Suprapubic skin (tissue), 4 donors: ENCODE data around the gene EDN1. TPM values are rescaled to one million over a fixed set of nuclear protein-coding genes. Genes with fewer than 3 reads are reported as not detected.

ENCODE experiments used
- DNase-seq, 2 donors: peaks; one replicate each; pipeline ENCODE4 v3.0.0-alpha.2; 2019; ENCODE audit warnings: low spot score in 2 of 2
- H3K27ac ChIP-seq: fragments of 200-600 bp; sonication (generic); one replicate; pipeline ENCODE4 v1.5.1; 2019
- H3K27me3 ChIP-seq: fragments of 200-600 bp; sonication (generic); one replicate; pipeline ENCODE4 v1.5.1; 2019
- H3K36me3 ChIP-seq: fragments of 200-600 bp; sonication (generic); one replicate; pipeline ENCODE4 v1.5.1; 2019
- H3K4me1 ChIP-seq: fragments of 200-600 bp; sonication (generic); one replicate; pipeline ENCODE4 v1.5.1; 2019
- H3K4me3 ChIP-seq: fragments of 200-600 bp; sonication (generic); one replicate; pipeline ENCODE4 v1.5.1; 2019; ENCODE audit warnings: mild to moderate bottlenecking
- H3K9me3 ChIP-seq: fragments of 200-600 bp; sonication (generic); one replicate; pipeline ENCODE4 v1.5.1; 2019
- CTCF ChIP-seq, 2 donors: fragments of 200-600 bp in 1 of 2; fragments of 450-650 bp in 1 of 2; sonication (generic) in 1 of 2; IDR thresholded peaks; one replicate each; pipeline ENCODE4 v1.5.1; 2016 to 2019; ENCODE audit warnings: antibody characterized with exemption in 2 of 2, mild to moderate bottlenecking in 1 of 2, moderate library complexity in 1 of 2
- EP300 ChIP-seq: sonication (generic); formaldehyde crosslinking; IDR thresholded peaks from one replicate; pipeline ENCODE4 v1.6.1; 2017; ENCODE audit warnings: antibody characterized with exemption
- POLR2A ChIP-seq, 2 donors: fragments of 450-650 bp; IDR thresholded peaks; one replicate each; pipeline ENCODE4 v1.6.1; 2017; ENCODE audit warnings: antibody characterized with exemption in 2 of 2, mild to moderate bottlenecking in 2 of 2, moderate library complexity in 2 of 2
- POLR2AphosphoS5 ChIP-seq, 3 donors: sonication (generic); formaldehyde crosslinking; IDR thresholded peaks; one replicate each; pipeline ENCODE4 v1.6.1; 2017; ENCODE audit warnings: antibody characterized with exemption in 3 of 3
- WGBS: methylation state at CpG from one replicate; pipeline ENCODE4 v1.1.5; 2018; 5-methylcytosine and 5-hydroxymethylcytosine counted together
- total RNA-seq, 4 donors: library from RNA; depleted of rRNA; stranded (reverse); fragments of >200 nt; gene quantifications; one replicate each; pipeline ENCODE4 v1.1.0, GENCODE V29; 2016

The EDN1 gene
- total RNA-seq, 4 donors from 2014 or later: 18.7 to 23.3 (median 20.7) TPM

GRCh38 chr6:12301018-12301417 lies 10.9 kb downstream of the EDN1 start:
- H3K9me3 ChIP-seq: no peaks in the 10 kb centered on the region
- H3K36me3 ChIP-seq: no peaks in the 10 kb centered on the region
- no peak overlapping the region for H3K4me3 ChIP-seq
- DNase-seq: no peak
- TF ChIP-seq EP300 (no peak), POLR2AphosphoS5 (IDR thresholded peaks at IDR 0.05) (no peak), POLR2A (IDR thresholded peaks at IDR 0.05) (no peak)
- no peak overlapping the region for H3K27ac ChIP-seq
- 88% methylated on average over 3 of the region's 3 CpGs for WGBS
- no peaks in the 10 kb centered on the region for H3K27me3 ChIP-seq
- peaks cover 6% of the 10 kb centered on the region for H3K4me1 ChIP-seq

GRCh38 chr6:12304487-12304886 lies 14.3 kb downstream of the EDN1 start:
- Histone ChIP-seq H3K27me3 (no peaks in the 10 kb centered on the region), H3K4me3 (no peak overlapping the region), H3K9me3 (no peaks in the 10 kb centered on the region), H3K27ac (no peak overlapping the region), H3K36me3 (no peaks in the 10 kb centered on the region), H3K4me1 (no peaks in the 10 kb centered on the region)
- no peak for TF ChIP-seq POLR2A (IDR thresholded peaks at IDR 0.05)
- no peak for TF ChIP-seq POLR2AphosphoS5 (IDR thresholded peaks at IDR 0.05)
- TF ChIP-seq EP300: no peak
- TF ChIP-seq CTCF (IDR thresholded peaks at IDR 0.05): no peak
- no peak for DNase-seq
- 70% methylated on average over 2 of the region's 2 CpGs for WGBS

- DNase-seq: no peak
- TF ChIP-seq EP300 (no peak), POLR2A (IDR thresholded peaks at IDR 0.05) (no peak), POLR2AphosphoS5 (IDR thresholded peaks at IDR 0.05) (no peak), CTCF (IDR thresholded peaks at IDR 0.05) (no peak)
- 98% methylated on average over 2 of the region's 2 CpGs for WGBS
- Histone ChIP-seq H3K27ac (no peak overlapping the region), H3K36me3 (no peaks in the 10 kb centered on the region), H3K4me3 (no peak overlapping the region), H3K27me3 (no peaks in the 10 kb centered on the region), H3K9me3 (no peaks in the 10 kb centered on the region), H3K4me1 (peaks cover 10% of the 10 kb centered on the region)
These were observed 18.9 kb downstream of the EDN1 start for GRCh38 chr6:12309070-12309469.

- no peak for DNase-seq
- Histone ChIP-seq H3K4me1 (peaks cover 14% of the 10 kb centered on the region), H3K9me3 (no peaks in the 10 kb centered on the region), H3K36me3 (no peaks in the 10 kb centered on the region), H3K27me3 (no peaks in the 10 kb centered on the region), H3K27ac (no peak overlapping the region), H3K4me3 (no peak overlapping the region)
- 89% methylated on average over 2 of the region's 2 CpGs for WGBS
- TF ChIP-seq POLR2AphosphoS5 (IDR thresholded peaks at IDR 0.05) (no peak), EP300 (no peak), CTCF (IDR thresholded peaks at IDR 0.05) (no peak), POLR2A (IDR thresholded peaks at IDR 0.05) (no peak)
These were observed 20.9 kb downstream of the EDN1 start for GRCh38 chr6:12311106-12311505.

GRCh38 chr6:12312736-12313135 lies 22.6 kb downstream of the EDN1 start:
- no peaks in the 10 kb centered on the region for H3K27me3 ChIP-seq
- TF ChIP-seq CTCF (IDR thresholded peaks at IDR 0.05) (no peak), POLR2A (IDR thresholded peaks at IDR 0.05) (no peak), POLR2AphosphoS5 (IDR thresholded peaks at IDR 0.05) (no peak), EP300 (no peak)
- no peaks in the 10 kb centered on the region for H3K36me3 ChIP-seq
- no peak overlapping the region for H3K4me3 ChIP-seq
- peaks cover 14% of the 10 kb centered on the region for H3K4me1 ChIP-seq
- 50% methylated on average over 2 of the region's 2 CpGs for WGBS
- H3K27ac ChIP-seq: no peak overlapping the region
- no peak for DNase-seq
- H3K9me3 ChIP-seq: no peaks in the 10 kb centered on the region
